Hepatocyte (in vitro differentiated cells): ENCODE results near the gene IZUMO1. TPM values are rescaled to one million over a fixed set of nuclear protein-coding genes. Genes with fewer than 3 reads are reported as not detected.

Experiments
- DNase-seq: peaks from one replicate; pipeline ENCODE4 v3.0.0-alpha.2; 2016; ENCODE audit warnings: low spot score
- H2AFZ ChIP-seq: fragments of 200-600 bp; sonication (generic); 2 replicates; pipeline ENCODE4 v1.6.0; 2016; ENCODE audit warnings: antibody characterized with exemption, mild to moderate bottlenecking
- H3K27ac ChIP-seq: fragments of 200-600 bp; sonication (generic); 2 replicates; pipeline ENCODE4 v1.5.1; 2016; ENCODE audit warnings: mild to moderate bottlenecking
- H3K27me3 ChIP-seq: fragments of 200-600 bp; sonication (generic); 2 replicates; pipeline ENCODE4 v1.6.1; 2016
- H3K36me3 ChIP-seq: fragments of 200-600 bp; sonication (generic); replicated peaks from 2 replicates; pipeline ENCODE4 v1.5.1; 2016; ENCODE audit warnings: low read depth; ENCODE audit not compliant: insufficient read depth
- H3K4me1 ChIP-seq: fragments of 200-600 bp; sonication (generic); 2 replicates; pipeline ENCODE4 v1.5.1; 2016; ENCODE audit warnings: mild to moderate bottlenecking, moderate library complexity; ENCODE audit not compliant: insufficient read depth
- H3K4me2 ChIP-seq: fragments of 200-600 bp; sonication (generic); 2 replicates; pipeline ENCODE4 v1.6.0; 2016
- H3K4me3 ChIP-seq: fragments of 200-600 bp; sonication (generic); 2 replicates; pipeline ENCODE4 v1.5.1; 2016; ENCODE audit warnings: mild to moderate bottlenecking
- H3K79me2 ChIP-seq: fragments of 200-600 bp; sonication (generic); 2 replicates; pipeline ENCODE4 v1.6.0; 2017; ENCODE audit warnings: mild to moderate bottlenecking
- H3K9me2 ChIP-seq: fragments of 200-600 bp; sonication (generic); replicated peaks from 2 replicates; pipeline ENCODE4 v1.6.0; 2017; ENCODE audit warnings: mild to moderate bottlenecking; ENCODE audit not compliant: insufficient read depth
- H3K9me3 ChIP-seq: fragments of 200-600 bp; sonication (generic); 2 replicates; pipeline ENCODE4 v1.5.1; 2016; ENCODE audit warnings: low read depth, mild to moderate bottlenecking
- H4K20me1 ChIP-seq: fragments of 200-600 bp; sonication (generic); 2 replicates; pipeline ENCODE4 v1.6.0; 2016; ENCODE audit warnings: mild to moderate bottlenecking; ENCODE audit not compliant: insufficient read depth, poor library complexity, severe bottlenecking
- CTCF ChIP-seq: fragments of 200-600 bp; sonication (generic); IDR thresholded peaks from 2 replicates; pipeline ENCODE4 v1.5.1; 2016; ENCODE audit warnings: antibody characterized with exemption, mild to moderate bottlenecking; ENCODE audit not compliant: poor library complexity
- EZH2 ChIP-seq: fragments of 200-600 bp; sonication (generic); IDR thresholded peaks from 2 replicates; pipeline ENCODE4 v1.6.1; 2016; ENCODE audit warnings: antibody characterized with exemption, mild to moderate bottlenecking, borderline replicate concordance
- EZH2phosphoT487 ChIP-seq: fragments of 200-600 bp; sonication (generic); IDR thresholded peaks from one replicate; pipeline ENCODE4 v1.6.1; 2018; ENCODE audit warnings: antibody characterized with exemption, mild to moderate bottlenecking, low read depth, moderate library complexity; ENCODE audit not compliant: unreplicated experiment, severe bottlenecking
- WGBS: methylation state at CpG from one replicate; pipeline ENCODE4 v1.1.6; 2016; ENCODE audit warnings: low lambda C conversion rate; ENCODE audit errors: missing lambda C conversion rate; 5-methylcytosine and 5-hydroxymethylcytosine counted together
- polyA plus RNA-seq: library from polyadenylated mRNA; unstranded; fragments of >200 nt; fragmentation: Nextera tagmentation; extraction: Ambion mirVana; gene quantifications from 2 replicates; pipeline ENCODE4 v1.2.1, GENCODE V29; 2016
- total RNA-seq: library from RNA; depleted of rRNA; stranded (reverse); fragments of >200 nt; gene quantifications from 2 replicates; pipeline ENCODE4 v1.2.3, GENCODE V29; 2014

IZUMO1 gene
- total and polyA plus RNA-seq, 2 experiments from 2014 or later, result 0.52 to 0.57 TPM

GRCh38 chr19:48756686-48757085 is 10.0 kb upstream of the IZUMO1 start:
- Histone ChIP-seq H3K27ac (no peak overlapping the region), H4K20me1 (no peaks in the 10 kb centered on the region), H3K4me2 (no peak overlapping the region), H2AFZ (no peak overlapping the region), H3K36me3 (no peaks in the 10 kb centered on the region), H3K9me2 (no peaks in the 10 kb centered on the region), H3K79me2 (no peaks in the 10 kb centered on the region), H3K27me3 (peaks cover 18% of the 10 kb centered on the region), H3K9me3 (no peaks in the 10 kb centered on the region), H3K4me1 (peaks cover 7% of the 10 kb centered on the region), H3K4me3 (no peak overlapping the region)
- WGBS, result 93% methylated on average over 9 of the region's 9 CpGs
- DNase-seq, result no peak
- no peak for TF ChIP-seq EZH2
- TF ChIP-seq EZH2phosphoT487, result no peak
- no peak for TF ChIP-seq CTCF

- Histone ChIP-seq H3K9me3 (no peaks in the 10 kb centered on the region), H3K4me3 (no peak overlapping the region), H3K4me2 (no peak overlapping the region), H3K27ac (no peak overlapping the region), H2AFZ (no peak overlapping the region), H3K79me2 (no peaks in the 10 kb centered on the region), H3K9me2 (no peaks in the 10 kb centered on the region), H3K4me1 (peaks cover 7% of the 10 kb centered on the region), H3K36me3 (no peaks in the 10 kb centered on the region), H3K27me3 (peaks cover 18% of the 10 kb centered on the region), H4K20me1 (no peaks in the 10 kb centered on the region)
- TF ChIP-seq EZH2 (no peak), CTCF (no peak), EZH2phosphoT487 (no peak)
- WGBS, result 93% methylated on average over 11 of the region's 11 CpGs
- no peak for DNase-seq
Measured at GRCh38 chr19:48756212-48756611, 9.5 kb upstream of the IZUMO1 start.

- WGBS, result 89% methylated on average over 5 of the region's 5 CpGs
Measured at GRCh38 chr19:48755787-48756186, 9.1 kb upstream of the IZUMO1 start.

More at GRCh38 chr19:48755787-48756186, 9.1 kb upstream of the IZUMO1 start:
- no peak overlapping the region for H3K27ac ChIP-seq
- H3K36me3 ChIP-seq, result no peaks in the 10 kb centered on the region
- no peak for TF ChIP-seq EZH2
- TF ChIP-seq CTCF, result no peak
- peaks cover 14% of the 10 kb centered on the region for H3K27me3 ChIP-seq
- no peak overlapping the region for H2AFZ ChIP-seq
- no peaks in the 10 kb centered on the region for H4K20me1 ChIP-seq
- H3K9me3 ChIP-seq, result no peaks in the 10 kb centered on the region
- peaks cover 7% of the 10 kb centered on the region for H3K4me1 ChIP-seq
- H3K4me3 ChIP-seq, result no peak overlapping the region
- H3K79me2 ChIP-seq, result no peaks in the 10 kb centered on the region
- H3K9me2 ChIP-seq, result no peaks in the 10 kb centered on the region
- DNase-seq, result no peak
- H3K4me2 ChIP-seq, result no peak overlapping the region
